Gastrocnemius medialis (tissue), 4 donors: ENCODE measurements around the gene WSCD2.

Experiments used
- POLR2A ChIP-seq, 2 donors: fragments of 450-650 bp; IDR thresholded peaks; one replicate each; pipeline ENCODE4 v1.6.1; 2017; ENCODE audit warnings: antibody characterized with exemption in 2 of 2, mild to moderate bottlenecking in 2 of 2, moderate library complexity in 2 of 2
- TF ChIP-seq, protein P1 (sequence below), 5 experiments: fragments of 450-650 bp in 3 of 5; fragments of 200-600 bp in 2 of 5; sonication (generic) in 2 of 5; IDR thresholded peaks in 4 of 5; conservative IDR thresholded peaks in 1 of 5; 1 replicate in 4 of 5; 2 replicates in 1 of 5; pipeline ENCODE4 v1.5.1; 2016 to 2019; ENCODE audit warnings: antibody characterized with exemption in 5 of 5, mild to moderate bottlenecking in 3 of 5, moderate library complexity in 3 of 5

DNA sequence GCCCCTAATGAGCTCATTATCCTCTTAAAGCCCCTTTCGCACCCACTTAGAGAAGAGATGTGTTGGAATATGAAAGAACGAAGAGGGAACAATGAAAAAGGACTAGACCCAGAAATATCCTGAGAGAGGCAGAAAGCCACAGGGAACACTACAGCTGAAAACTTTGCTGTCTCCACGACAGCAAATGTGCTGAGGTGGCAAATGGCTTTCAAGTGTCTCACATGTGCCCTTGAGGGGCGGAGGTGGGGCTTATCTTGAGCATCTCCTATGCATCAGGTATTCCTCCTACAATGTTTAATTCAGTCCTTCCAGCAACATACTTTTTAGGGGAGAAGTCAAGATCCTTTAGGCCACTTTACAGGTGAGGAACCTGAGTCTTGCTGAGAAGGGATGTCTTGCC is 62.9 kb downstream of the WSCD2 start:
- TF ChIP-seq, protein P1, sequence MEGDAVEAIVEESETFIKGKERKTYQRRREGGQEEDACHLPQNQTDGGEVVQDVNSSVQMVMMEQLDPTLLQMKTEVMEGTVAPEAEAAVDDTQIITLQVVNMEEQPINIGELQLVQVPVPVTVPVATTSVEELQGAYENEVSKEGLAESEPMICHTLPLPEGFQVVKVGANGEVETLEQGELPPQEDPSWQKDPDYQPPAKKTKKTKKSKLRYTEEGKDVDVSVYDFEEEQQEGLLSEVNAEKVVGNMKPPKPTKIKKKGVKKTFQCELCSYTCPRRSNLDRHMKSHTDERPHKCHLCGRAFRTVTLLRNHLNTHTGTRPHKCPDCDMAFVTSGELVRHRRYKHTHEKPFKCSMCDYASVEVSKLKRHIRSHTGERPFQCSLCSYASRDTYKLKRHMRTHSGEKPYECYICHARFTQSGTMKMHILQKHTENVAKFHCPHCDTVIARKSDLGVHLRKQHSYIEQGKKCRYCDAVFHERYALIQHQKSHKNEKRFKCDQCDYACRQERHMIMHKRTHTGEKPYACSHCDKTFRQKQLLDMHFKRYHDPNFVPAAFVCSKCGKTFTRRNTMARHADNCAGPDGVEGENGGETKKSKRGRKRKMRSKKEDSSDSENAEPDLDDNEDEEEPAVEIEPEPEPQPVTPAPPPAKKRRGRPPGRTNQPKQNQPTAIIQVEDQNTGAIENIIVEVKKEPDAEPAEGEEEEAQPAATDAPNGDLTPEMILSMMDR (IDR thresholded peaks at IDR 0.05 in 4 of 5, conservative IDR thresholded peaks at IDR 0.05 in 1 of 5) = no peak
- no peak for TF ChIP-seq POLR2A (IDR thresholded peaks at IDR 0.05)
